Measurements from ENCODE around the gene PAX1.

The PAX1 gene

GRCh38 chr20:21739682-21740081, 34.2 kb downstream of the PAX1 start:
- DNase-seq, result no peak

DNA sequence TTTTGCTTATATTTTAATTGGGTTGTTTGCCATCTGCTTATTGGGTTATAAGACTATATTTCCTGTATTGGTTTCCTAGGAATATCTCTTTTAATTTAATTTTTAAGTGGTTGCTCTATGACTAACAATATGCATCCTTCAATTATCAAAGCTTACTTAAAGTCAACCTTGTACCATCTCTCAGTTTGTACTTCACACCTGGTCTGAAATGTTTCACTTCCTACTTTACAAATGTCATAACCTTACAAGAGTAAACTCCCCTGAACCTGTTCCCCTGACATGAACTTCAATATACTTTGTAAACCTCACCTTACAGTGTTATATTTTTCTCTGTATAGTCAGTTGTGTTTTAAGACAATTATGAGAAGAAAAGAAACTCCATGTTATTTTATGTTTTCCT, 35.8 kb downstream of the PAX1 start:
- DNase-seq, result no peak

GRCh38 chr20:21762646-21763045, 57.2 kb downstream of the PAX1 start:
- no peak for DNase-seq

GRCh38 chr20:21767200-21767738, 61.8 kb downstream of the PAX1 start:
- no peak for DNase-seq

DNA sequence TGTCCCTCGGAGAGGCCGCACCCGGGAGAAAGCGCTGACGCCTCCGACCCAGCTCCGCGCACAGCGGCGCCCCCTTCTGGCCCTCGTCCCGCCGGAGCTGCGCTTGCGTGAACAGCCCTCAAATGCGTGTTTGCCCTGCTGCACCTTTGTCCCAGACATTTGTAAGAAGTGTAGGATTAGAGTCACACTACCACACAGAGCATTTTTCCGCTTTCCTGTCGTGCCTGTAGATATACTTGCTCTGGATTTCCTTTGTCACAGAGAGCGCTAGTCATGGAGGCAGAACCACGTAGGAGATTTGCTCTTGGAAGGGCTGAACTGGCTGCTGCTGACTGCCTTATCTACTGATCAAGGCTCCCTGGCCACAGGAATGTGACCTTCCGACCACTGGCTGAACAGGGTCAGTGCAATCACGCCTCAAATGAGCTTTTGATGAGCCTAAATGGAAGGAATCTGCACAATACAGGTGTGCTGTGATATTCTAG, 62.3 kb downstream of the PAX1 start:
- DNase-seq, result peak; percentile 37

Measured in activated CD4-positive, alpha-beta T cell treated with anti-CD3 and anti-CD28 coated beads for 48 hours (primary cell).